GM12878 (cell line): ENCODE results near the gene OR2AT4. TPM values are rescaled to one million over a fixed set of nuclear protein-coding genes. Genes with fewer than 3 reads are reported as not detected.
"Not testable (repeated sequence)": the region's sequence is repeated elsewhere in the genome, so short reads cannot be mapped to it uniquely, and the experiment has no call there.

ENCODE experiments used
- ATAC-seq: fragments of 200-7000 bp; cut with Tn5 transposase; 3 replicates; pipeline ENCODE4 v1.9.1; 2020; ENCODE audit warnings: mild to moderate bottlenecking, moderate library complexity
- BruUV-seq: library from RNA; stranded (reverse); fragments of 400-500 nt; replicated peaks from 2 replicates; lab custom pipeline; 2021; lab: Mats Ljungman, UMichigan
- CTCF ChIA-PET: fragments of 300-600 bp; sonication (Branson Sonifier 250); formaldehyde crosslinking; extraction: SDS; loops from one replicate; lab custom pipeline; 2021; ENCODE audit warnings: inconsistent platforms; lab: Yijun Ruan, JAX
- POLR2A ChIA-PET: fragments of 350-600 bp; formaldehyde crosslinking; extraction: SDS; loops from one replicate; lab custom pipeline; 2021; ENCODE audit warnings: inconsistent platforms; lab: Charles Lee
- RAD21 ChIA-PET: fragments of 300-600 bp; sonication (Branson Sonifier 250); formaldehyde crosslinking; loops from one replicate; lab custom pipeline; 2023; ENCODE audit warnings: antibody characterized with exemption; ENCODE audit not compliant: unreplicated experiment; lab: Charles Lee
- SMC1A ChIA-PET: fragments of 300-600 bp; sonication (Branson Sonifier 250); formaldehyde crosslinking; loops from one replicate; lab custom pipeline; 2023; ENCODE audit not compliant: unreplicated experiment, uncharacterized antibody; lab: Charles Lee
- DNase-seq: peaks from one replicate; pipeline ENCODE4 v3.0.0-alpha.2; 2011; ENCODE audit warnings: low read depth, low spot score
- FAIRE-seq: peaks from 3 replicates; lab custom pipeline; 2011; peaks lifted over from hg19 to GRCh38; lab: Jason Lieb, UNC
- H2AFZ ChIP-seq: 2 replicates; pipeline ENCODE4 v1.6.0; 2011; ENCODE audit warnings: low read depth, low read length, control low read depth; ENCODE audit not compliant: control insufficient read depth
- H3K27ac ChIP-seq: 2 replicates; pipeline ENCODE4 v1.5.1; 2011; ENCODE audit warnings: control low read depth; ENCODE audit not compliant: control insufficient read depth, insufficient read depth
- H3K27me3 ChIP-seq, 2 experiments: replicated peaks in 1 of 2; 2 replicates each; pipeline versions ENCODE4 v1.6.0 to v1.6.1; 2011; ENCODE audit warnings: low read length in 1 of 2; ENCODE audit not compliant: control insufficient read depth in 2 of 2, insufficient read depth in 2 of 2
- H3K36me3 ChIP-seq, 2 experiments: 2 replicates each; pipeline ENCODE4 v1.5.1; 2011; ENCODE audit warnings: low read length in 1 of 2; ENCODE audit not compliant: control insufficient read depth in 2 of 2, insufficient read depth in 2 of 2
- H3K4me1 ChIP-seq: 2 replicates; pipeline ENCODE4 v1.6.1; 2011; ENCODE audit warnings: mild to moderate bottlenecking, low read length, moderate library complexity, mixed read lengths; ENCODE audit not compliant: control insufficient read depth, insufficient read depth
- H3K4me2 ChIP-seq: 2 replicates; pipeline ENCODE4 v1.6.0; 2011; ENCODE audit warnings: control low read depth; ENCODE audit not compliant: control insufficient read depth, insufficient read depth
- H3K4me3 ChIP-seq: fragments of 200-600 bp; sonication (generic); 2 replicates; pipeline ENCODE4 v1.5.1; 2016
- H3K79me2 ChIP-seq: 2 replicates; pipeline ENCODE4 v1.6.0; 2011; ENCODE audit warnings: low read length; ENCODE audit not compliant: control insufficient read depth, insufficient read depth
- H3K9ac ChIP-seq: 2 replicates; pipeline ENCODE4 v1.8.0; 2011; ENCODE audit warnings: low read length, control low read depth, mixed read lengths; ENCODE audit not compliant: control insufficient read depth, insufficient read depth
- H3K9me3 ChIP-seq: replicated peaks from 3 replicates; pipeline ENCODE4 v1.5.1; 2011; ENCODE audit warnings: mild to moderate bottlenecking, low read length; ENCODE audit not compliant: control insufficient read depth, insufficient read depth
- H4K20me1 ChIP-seq: 2 replicates; pipeline ENCODE4 v1.6.0; 2011; ENCODE audit not compliant: control insufficient read depth, insufficient read depth
- GABPA ChIP-seq: IDR thresholded peaks from 2 replicates; pipeline ENCODE4 v1.6.1; 2014; ENCODE audit warnings: antibody characterized with exemption, low read depth, mild to moderate bottlenecking, inconsistent platforms
- GATAD2B ChIP-seq: fragments of 450-650 bp; conservative IDR thresholded peaks from 2 replicates; pipeline ENCODE4 v1.6.1; 2017; ENCODE audit warnings: low read depth, mild to moderate bottlenecking, moderate library complexity
- IRF5 ChIP-seq: fragments of 450-650 bp; IDR thresholded peaks from 2 replicates; pipeline ENCODE4 v1.6.1; 2017; ENCODE audit warnings: borderline replicate concordance
- MAX ChIP-seq: IDR thresholded peaks from 2 replicates; pipeline ENCODE4 v1.6.1; 2012; ENCODE audit warnings: low read depth, low read length, improper control_type of control experiment
- NR2C2 ChIP-seq: IDR thresholded peaks from 2 replicates; pipeline ENCODE4 v1.6.1; 2011; ENCODE audit warnings: borderline replicate concordance, low read depth; ENCODE audit not compliant: control insufficient read depth, insufficient read length
- RELB ChIP-seq: fragments of 450-650 bp; IDR thresholded peaks from 2 replicates; pipeline ENCODE4 v1.6.1; 2017; ENCODE audit warnings: low read depth, mild to moderate bottlenecking, moderate library complexity
- SMAD1 ChIP-seq: fragments of 450-650 bp; IDR thresholded peaks from 2 replicates; pipeline ENCODE4 v1.6.1; 2018; ENCODE audit warnings: mild to moderate bottlenecking, low read depth; ENCODE audit not compliant: partially characterized antibody
- STAT1 ChIP-seq: fragments of 450-650 bp; conservative IDR thresholded peaks from 2 replicates; pipeline ENCODE4 v1.6.1; 2014; ENCODE audit warnings: antibody characterized with exemption, mild to moderate bottlenecking
- ZNF207 ChIP-seq: fragments of 450-650 bp; IDR thresholded peaks from 2 replicates; pipeline ENCODE4 v1.6.1; 2014; ENCODE audit warnings: antibody characterized with exemption, mild to moderate bottlenecking, borderline replicate concordance
- WGBS: methylation state at CpG from one replicate; pipeline ENCODE4 v1.1.6; 2016; ENCODE audit warnings: low lambda C conversion rate; ENCODE audit not compliant: insufficient replicate concordance, insufficient coverage; ENCODE audit errors: missing lambda C conversion rate; 5-methylcytosine and 5-hydroxymethylcytosine counted together
- in situ Hi-C: fragments of 300-500 bp; cut with MboI; formaldehyde crosslinking; loops from 9 replicates; pipeline ENCODE4 v1.14.3; 2018; ENCODE audit warnings: mixed read lengths
- intact Hi-C: fragments of 100-400 bp; cut with micrococcal nuclease; formaldehyde crosslinking; loops from one replicate; pipeline ENCODE4 v1.14.2; 2022; ENCODE audit not compliant: unreplicated experiment
- polyA plus RNA-seq, 11 experiments: library from polyadenylated mRNA; depleted of rRNA in 4 of 11; unstranded in 6 of 11; stranded (reverse) in 5 of 11; fragments of >200 nt; fragmentation: Nextera tagmentation in 4 of 11; fragmentation: Illumina TruSeq in 1 of 11; extraction: Ambion mirVana in 4 of 11; extraction: Trizol in 1 of 11; gene quantifications; 1 replicate in 1 of 11; 2 replicates in 10 of 11; pipeline versions ENCODE4 v1.2.1 to v1.2.3, GENCODE V29; 2011 to 2016; ENCODE audit warnings: inconsistent platforms in 2 of 11, missing spikeins in 2 of 11, low read depth in 1 of 11
- total RNA-seq, 4 experiments: library from RNA; depleted of rRNA in 3 of 4; stranded (reverse); fragments of >200 nt in 3 of 4; fragmentation: Illumina TruSeq in 1 of 4; extraction: Trizol in 1 of 4; gene quantifications; 2 replicates each; pipeline versions ENCODE4 v1.2.1 to v1.2.3, GENCODE V29; 2013 to 2021

The OR2AT4 gene
- total and polyA plus RNA-seq, 10 of the 15 experiments (the other 5 are each of a cell fraction or from before 2014, with no cell fraction given) = 0.01 TPM; not detected in 9

- Histone ChIP-seq H3K27me3 (no peaks in the 10 kb centered on the region), H3K4me2 (no peak overlapping the region), H3K27ac (no peak overlapping the region), H3K9me3 (no peaks in the 10 kb centered on the region), H3K36me3 (no peaks in the 10 kb centered on the region), H3K9ac (no peak overlapping the region), H3K4me1 (peaks cover 4% of the 10 kb centered on the region; the same call in 1 of the 2 replicates), H2AFZ (no peak overlapping the region), H3K4me3 (no peak overlapping the region), H3K79me2 (no peaks in the 10 kb centered on the region), H4K20me1 (no peaks in the 10 kb centered on the region)
- SMC1A ChIA-PET = no interaction called here
- no TSS peak for BruUV-seq
- in situ Hi-C loops (no loop called here), intact Hi-C loops (no loop called here)
- RAD21 ChIA-PET = no interaction called here
- DNase-seq (no peak), ATAC-seq (no peak), FAIRE-seq (no peak)
- TF ChIP-seq NR2C2 (no peak), STAT1 (no peak), GATAD2B (no peak), GABPA (no peak), RELB (no peak), ZNF207 (no peak), SMAD1 (no peak), IRF5 (no peak), MAX (no peak)
- CTCF ChIA-PET = interaction anchor here (1.1 kb wide), 1 partner anchor 46 kb away, joined by 3 read pairs; no protein-coding TSS in a partner anchor
- POLR2A ChIA-PET = interaction anchor here (1.3 kb wide), 1 partner anchor 8 kb away, joined by 3 read pairs; no protein-coding TSS in a partner anchor
- WGBS = 18% methylated on average over 2 of the region's 2 CpGs
These were observed 489 bp upstream of the OR2AT4 start for GRCh38 chr11:75097173-75097557.

GRCh38 chr11:75094382-75094781 lies 2.3 kb downstream of the OR2AT4 start:
- H3K9me3 ChIP-seq, H3K4me2 ChIP-seq, H2AFZ ChIP-seq, DNase-seq, H3K27ac ChIP-seq, BruUV-seq, H3K36me3 ChIP-seq, SMC1A ChIA-PET, H4K20me1 ChIP-seq, in situ Hi-C loops, H3K27me3 ChIP-seq, H3K4me1 ChIP-seq, FAIRE-seq, H3K4me3 ChIP-seq, ATAC-seq, intact Hi-C loops, H3K79me2 ChIP-seq, H3K9ac ChIP-seq: not testable (repeated sequence)
- ChIA-PET POLR2A (interaction anchor here (1.3 kb wide), 1 partner anchor 169 kb away, joined by 3 read pairs; no protein-coding TSS in a partner anchor), RAD21 (interaction anchor here (0.9 kb wide), 1 partner anchor 10 kb away, joined by 3 read pairs; no protein-coding TSS in a partner anchor), CTCF (interaction anchor here (0.6 to 0.8 kb wide), 2 partner anchors 9 to 46 kb away, joined by 3 read pairs; no protein-coding TSS in a partner anchor)
